HG02798 (cell line): ENCODE results near the gene TNFSF10.
A peak's percentile ranks its signal among the peaks of the same experiment; 100 is the strongest.

Experiments
- ATAC-seq: cut with Tn5 transposase; IDR thresholded peaks from one replicate; pipeline ENCODE4 v1.9.1; 2021; ENCODE audit warnings: mild to moderate bottlenecking; ENCODE audit not compliant: unreplicated experiment, poor library complexity

TNFSF10 gene

DNA sequence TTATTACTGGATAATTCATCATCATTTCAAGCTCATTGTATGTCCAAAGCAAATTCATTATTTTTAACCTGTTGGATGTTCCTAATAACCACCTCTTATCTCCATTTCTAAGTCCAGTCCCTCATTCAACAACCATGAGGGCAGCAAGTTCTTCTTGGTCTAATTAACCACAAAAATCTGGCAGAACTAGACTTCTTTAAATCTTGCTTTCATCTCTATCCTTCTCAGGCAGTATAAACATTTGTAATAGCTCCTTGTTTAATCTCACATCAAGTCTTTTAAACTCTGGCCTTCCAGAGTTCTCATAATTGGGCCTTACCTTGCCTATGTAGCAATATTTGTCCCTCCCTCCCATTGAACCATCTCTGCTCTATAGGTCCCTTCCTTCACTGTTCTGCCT, 57.9 kb downstream of the TNFSF10 start:
- ATAC-seq: no peak

DNA sequence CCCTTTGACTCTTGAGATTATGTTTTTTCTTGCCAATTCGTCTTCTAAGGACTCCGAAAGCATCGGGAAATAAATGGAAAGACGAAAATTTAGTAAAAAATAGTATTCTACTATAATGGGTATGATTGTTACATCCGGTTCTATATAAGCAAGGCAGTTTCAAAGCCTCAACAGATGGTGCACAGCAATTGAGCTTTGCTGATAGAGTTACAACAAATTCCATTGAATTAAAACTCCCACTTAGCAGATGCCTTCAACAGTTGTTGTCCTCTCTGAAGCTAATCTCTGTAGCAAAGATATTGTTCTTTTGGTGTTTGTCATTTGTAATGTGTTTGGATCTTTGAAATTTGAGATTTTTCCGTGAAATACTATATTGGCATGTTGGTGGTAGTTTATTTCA, 58.9 kb downstream of the TNFSF10 start:
- ATAC-seq: no peak

DNA sequence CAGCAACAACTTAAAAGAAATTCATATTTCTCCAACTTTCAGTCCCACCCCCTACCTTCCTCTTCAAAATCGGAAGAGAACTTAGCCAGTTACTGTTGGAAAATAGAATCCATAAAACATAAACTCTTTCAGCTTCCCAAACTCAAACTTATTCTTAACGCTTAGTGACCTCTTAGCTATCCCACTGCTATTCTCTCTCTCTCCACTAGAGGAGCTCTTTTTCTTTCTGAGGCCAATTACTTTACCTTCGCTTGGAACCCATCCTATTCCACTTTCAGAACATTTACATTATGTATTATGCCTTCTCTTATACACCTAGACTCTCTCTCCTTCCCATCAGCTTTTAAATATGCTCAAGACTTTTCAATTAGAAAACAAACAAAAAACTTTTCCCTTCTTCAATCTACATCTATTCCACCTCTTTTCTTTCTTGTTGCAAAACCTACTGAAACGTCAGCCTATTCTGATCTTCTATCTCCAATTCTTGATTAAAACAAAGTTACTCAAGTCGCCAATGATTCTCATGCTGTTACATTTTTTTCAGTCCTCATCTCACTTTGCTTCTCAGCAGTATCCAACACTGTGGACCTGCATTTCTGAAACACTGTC, 61.6 kb downstream of the TNFSF10 start:
- peak; percentile 77 for ATAC-seq

DNA sequence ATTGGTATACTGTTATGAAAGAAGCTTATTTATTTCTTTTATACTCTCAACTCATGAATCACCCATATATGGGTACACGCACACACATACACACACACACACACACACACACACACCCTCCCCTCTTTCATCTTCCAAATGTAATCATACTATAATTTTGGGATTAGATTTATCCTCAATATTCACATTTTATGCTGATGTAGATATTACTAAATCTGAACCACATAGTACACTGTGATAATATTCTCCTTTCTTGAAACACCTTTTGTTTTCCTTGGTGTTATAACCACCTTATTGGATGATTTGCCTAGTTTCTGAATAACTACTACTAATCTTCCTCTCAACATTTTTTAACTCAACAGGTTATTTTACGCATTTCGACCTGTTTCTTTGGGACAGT, 66.8 kb downstream of the TNFSF10 start:
- ATAC-seq: no peak
